Central memory CD4-positive, alpha-beta T cell (primary cell): ENCODE data around the gene KPNA5.
"Not testable (repeated sequence)": the region's sequence is repeated elsewhere in the genome, so short reads cannot be mapped to it uniquely, and the experiment has no call there.

ENCODE experiments used
- DNase-seq: peaks from one replicate; pipeline ENCODE4 v3.0.0; 2022
- total RNA-seq, 3 experiments: gene quantifications; one replicate each; lab custom pipeline; 2026; lab: John Stamatoyannopoulos, UW

The KPNA5 gene
- total RNA-seq: 32.3 to 99.3 (median 67.3) reads per million in 3 experiments

- peak; percentile 89 for DNase-seq
Observed at GRCh38 chr6:116680880-116681672, at the start of gene KPNA5. TSS of gene KPNA5 (plus strand) at chr6:116681211. CDS start at chr6:116681335, 124 bp downstream.

- DNase-seq: no peak
Observed at GRCh38 chr6:116631379-116631990, 49.5 kb upstream of the KPNA5 start.

GRCh38 chr6:116633685-116634084 lies 47.3 kb upstream of the KPNA5 start:
- no peak for DNase-seq

GRCh38 chr6:116648156-116648555 lies 32.9 kb upstream of the KPNA5 start:
- no peak for DNase-seq

GRCh38 chr6:116649129-116649528 lies 31.9 kb upstream of the KPNA5 start:
- no peak for DNase-seq

GRCh38 chr6:116651916-116652315 lies 29.1 kb upstream of the KPNA5 start:
- no peak for DNase-seq

- DNase-seq: no peak
Observed at GRCh38 chr6:116661594-116661993, 19.4 kb upstream of the KPNA5 start.

GRCh38 chr6:116662202-116662601 lies 18.8 kb upstream of the KPNA5 start:
- DNase-seq: no peak

GRCh38 chr6:116663308-116663707 lies 17.7 kb upstream of the KPNA5 start:
- no peak for DNase-seq

GRCh38 chr6:116664169-116664568 lies 16.8 kb upstream of the KPNA5 start:
- not testable (repeated sequence) for DNase-seq

- DNase-seq: no peak
Observed at GRCh38 chr6:116665464-116665863, 15.5 kb upstream of the KPNA5 start.

GRCh38 chr6:116666869-116667268 lies 14.1 kb upstream of the KPNA5 start:
- DNase-seq: no peak

- no peak for DNase-seq
Observed at GRCh38 chr6:116667623-116668022, 13.4 kb upstream of the KPNA5 start.

GRCh38 chr6:116672306-116672705 lies 8.7 kb upstream of the KPNA5 start:
- DNase-seq: no peak

GRCh38 chr6:116676021-116676420 lies 5.0 kb upstream of the KPNA5 start:
- no peak for DNase-seq

GRCh38 chr6:116682334-116682712 lies 1.3 kb downstream of the KPNA5 start:
- peak; percentile 38 for DNase-seq

- DNase-seq: no peak
Observed at GRCh38 chr6:116685437-116685993, 4.5 kb downstream of the KPNA5 start.

GRCh38 chr6:116686475-116687101 lies 5.6 kb downstream of the KPNA5 start:
- not testable (repeated sequence) for DNase-seq

- DNase-seq: no peak
Observed at GRCh38 chr6:116691154-116691553, 10.1 kb downstream of the KPNA5 start.

GRCh38 chr6:116692873-116693272 lies 11.9 kb downstream of the KPNA5 start:
- DNase-seq: not testable (repeated sequence)

GRCh38 chr6:116693275-116693674 lies 12.3 kb downstream of the KPNA5 start:
- DNase-seq: not testable (repeated sequence)

GRCh38 chr6:116695401-116695800 lies 14.4 kb downstream of the KPNA5 start:
- DNase-seq: peak; percentile 13

- DNase-seq: no peak
Observed at GRCh38 chr6:116697480-116697879, 16.5 kb downstream of the KPNA5 start.
